Retina (tissue), 1 donor: ENCODE data around the gene FRG2C.
"Not testable (repeated sequence)": the region's sequence is repeated elsewhere in the genome, so short reads cannot be mapped to it uniquely, and the experiment has no call there.

Source experiments
- DNase-seq: peaks from one replicate; pipeline ENCODE4 v3.0.0-alpha.2; 2016

The FRG2C gene

GRCh38 chr3:75669348-75670297 lies 5.5 kb downstream of the FRG2C start:
- DNase-seq, result peak; percentile 70

- peak; percentile 76 for DNase-seq
Observed at GRCh38 chr3:75670298-75671286, 6.5 kb downstream of the FRG2C start.

GRCh38 chr3:75671287-75672139 lies 7.4 kb downstream of the FRG2C start:
- peak; percentile 64 for DNase-seq

GRCh38 chr3:75672140-75672775 lies 8.1 kb downstream of the FRG2C start:
- peak; percentile 89 for DNase-seq

- DNase-seq, result not testable (repeated sequence)
Observed at GRCh38 chr3:75683965-75684364, 19.8 kb downstream of the FRG2C start.

GRCh38 chr3:75687323-75687722 lies 23.2 kb downstream of the FRG2C start:
- DNase-seq, result no peak

- no peak for DNase-seq
Observed at GRCh38 chr3:75692061-75692460, 27.9 kb downstream of the FRG2C start.
